Right forelimb (tissue), 1 donor: Measurements from ENCODE around the gene TCAIM.
"Not testable (repeated sequence)": the region's sequence is repeated elsewhere in the genome, so short reads cannot be mapped to it uniquely, and the experiment has no call there.

Source experiments
- DNase-seq: peaks from one replicate; pipeline ENCODE4 v3.0.0-alpha.2; 2018

Gene TCAIM

DNA sequence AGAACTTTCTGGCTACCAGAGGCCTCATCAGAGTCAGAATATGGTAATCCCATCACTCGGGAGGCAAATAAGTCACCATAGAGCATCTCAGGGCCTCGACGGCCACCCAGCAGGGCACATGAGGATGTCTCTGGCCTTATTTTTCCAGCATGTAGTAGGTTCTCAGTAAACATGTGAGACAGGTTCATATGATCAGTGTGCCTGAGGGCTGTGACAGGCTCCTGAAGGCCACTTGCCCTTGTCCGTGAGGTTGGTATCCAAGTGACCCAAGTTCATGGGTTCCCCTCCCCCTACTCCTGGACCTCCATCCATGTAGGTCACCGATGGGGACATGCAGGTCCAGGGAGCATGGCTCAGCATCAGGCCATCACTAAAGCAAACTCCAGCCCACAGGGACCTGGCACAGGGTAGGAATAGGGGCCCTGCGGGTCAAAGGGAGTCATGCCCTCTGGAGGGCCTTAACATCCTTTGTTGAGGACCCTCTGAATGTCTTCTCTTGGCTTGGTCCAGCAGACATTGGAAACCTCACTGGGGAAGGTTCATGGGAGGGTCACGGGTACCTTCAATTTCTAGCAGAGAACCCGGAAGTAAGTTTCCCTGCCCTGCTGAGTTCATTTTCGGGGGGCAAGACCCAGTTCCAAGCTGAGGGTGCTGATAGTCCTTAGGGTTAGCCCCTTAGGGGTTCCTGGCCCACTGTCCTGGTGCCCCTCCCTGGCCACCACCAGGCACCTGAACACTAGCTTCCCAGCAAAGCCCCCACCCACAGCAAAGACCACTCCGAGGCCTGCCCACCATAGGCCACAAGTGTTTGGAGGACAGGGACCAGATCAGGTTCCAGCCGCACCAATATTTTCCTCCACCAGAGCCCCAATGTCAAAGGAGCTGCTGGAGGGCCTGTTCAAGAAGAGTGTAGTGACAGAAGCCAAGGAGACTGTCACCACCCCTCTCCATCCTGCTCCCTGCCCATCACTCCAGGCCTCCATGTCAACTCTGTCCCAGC is 77.8 kb downstream of the TCAIM start:
- DNase-seq = no peak

DNA sequence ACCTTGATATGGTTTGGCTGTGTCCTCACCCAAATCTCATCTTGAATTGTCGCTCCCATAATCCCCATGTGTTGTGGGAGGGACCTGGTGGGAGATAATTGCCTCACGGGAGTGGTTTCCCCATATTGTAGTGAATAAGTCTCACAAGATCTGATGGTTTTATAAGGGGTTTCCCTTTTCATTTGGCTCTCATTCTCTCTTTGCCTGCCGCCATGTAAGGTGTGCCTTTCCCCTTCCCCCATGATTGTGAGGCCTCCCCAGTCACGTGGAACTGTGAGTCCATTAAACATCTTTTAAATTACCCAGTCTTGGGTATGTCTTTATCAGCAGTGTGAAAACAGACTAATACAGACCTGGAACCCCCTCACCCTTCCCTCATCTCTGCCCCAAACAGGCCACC is 79.6 kb downstream of the TCAIM start:
- DNase-seq = not testable (repeated sequence)

DNA sequence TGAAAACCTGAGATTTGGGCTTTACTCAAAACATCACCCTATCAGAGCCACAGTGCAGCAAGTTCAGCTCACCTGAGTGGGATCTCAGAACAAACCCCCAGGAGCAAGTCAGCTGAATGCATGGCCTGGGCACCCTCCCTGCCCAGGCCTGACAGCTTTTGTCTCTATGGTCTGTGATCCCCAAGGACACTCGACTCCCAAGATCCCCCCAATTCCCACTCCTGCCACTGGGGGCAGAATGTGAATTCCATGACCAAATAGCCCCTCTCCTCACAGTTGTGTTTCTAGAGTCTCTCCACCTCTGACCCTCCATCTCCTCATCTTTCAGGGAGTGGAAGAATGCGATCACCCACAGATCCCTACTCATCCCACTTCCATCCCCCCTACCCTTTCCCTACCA is 80.0 kb downstream of the TCAIM start:
- no peak for DNase-seq

DNA sequence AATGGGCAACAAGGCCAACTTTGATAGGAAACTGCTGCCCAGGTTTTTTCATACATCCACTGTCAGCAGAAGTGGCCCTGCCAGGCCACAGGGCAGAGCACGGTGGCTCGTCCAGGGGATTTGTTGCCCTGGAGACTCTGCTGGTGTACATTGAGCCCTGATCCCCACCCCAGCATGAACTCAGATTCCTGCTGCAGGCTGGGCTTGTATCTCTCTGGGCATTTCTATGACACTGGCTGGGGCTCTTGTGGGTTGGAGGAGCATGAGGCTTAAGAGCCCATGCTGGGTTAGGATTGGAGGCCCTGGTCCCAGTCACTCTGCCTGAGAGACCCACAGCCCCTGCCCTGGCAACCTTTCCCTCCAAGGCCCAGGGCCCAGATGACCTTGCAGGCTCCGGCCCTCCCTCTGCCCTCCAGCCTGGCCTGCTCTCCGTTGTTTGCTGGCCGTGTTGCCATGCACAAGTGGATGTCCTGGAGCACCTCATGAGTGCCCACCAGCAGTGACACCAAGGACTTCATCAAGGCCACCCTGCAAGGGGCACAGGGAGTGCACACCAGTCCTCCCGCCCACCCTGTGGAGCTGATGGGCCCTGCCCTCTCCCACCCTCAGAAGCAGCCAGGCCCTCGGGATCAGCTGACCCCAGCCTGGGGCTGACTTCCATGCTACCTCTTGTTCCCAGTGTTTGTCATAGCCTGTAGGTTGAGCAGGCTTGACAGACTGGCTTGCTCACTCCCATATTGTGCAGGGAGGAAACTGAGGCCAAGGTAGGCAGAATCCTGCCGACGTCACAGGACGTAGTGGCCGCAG is 80.8 kb downstream of the TCAIM start:
- DNase-seq = no peak

DNA sequence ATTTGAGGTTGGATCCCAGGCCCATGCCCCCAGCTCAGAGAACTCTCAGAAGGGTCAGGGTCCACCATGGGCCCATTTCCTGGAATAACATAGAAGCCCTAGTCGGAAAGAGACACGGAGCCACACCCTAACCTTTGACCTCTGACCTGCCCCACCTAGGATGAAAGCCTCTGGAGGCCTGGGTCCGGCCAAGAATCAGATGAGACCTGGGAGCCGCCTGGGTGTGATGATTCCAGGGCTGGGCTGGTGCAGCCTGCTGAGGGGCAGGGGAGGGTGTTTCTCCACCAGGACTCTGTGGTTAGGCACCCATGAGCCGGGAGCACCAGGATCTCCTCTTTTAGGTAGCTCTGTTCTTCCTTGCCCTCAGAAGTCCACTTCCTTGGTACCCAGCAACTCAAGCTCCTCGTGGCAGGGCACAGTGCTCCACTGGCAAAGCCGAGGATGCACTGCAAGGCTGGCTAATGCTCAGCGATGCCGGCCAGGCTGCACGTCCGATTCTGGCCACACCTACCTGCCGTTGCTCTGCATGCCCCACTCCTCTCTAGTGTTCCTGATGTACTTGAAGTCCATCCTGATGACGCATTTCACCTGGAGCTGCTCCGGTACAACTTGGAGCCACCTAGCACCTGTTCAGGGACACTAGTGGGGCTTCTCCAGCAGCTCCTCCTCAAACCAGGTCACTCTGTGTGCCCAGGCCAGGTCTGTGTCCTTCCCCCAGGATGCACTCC is 81.5 kb downstream of the TCAIM start:
- no peak for DNase-seq

DNA sequence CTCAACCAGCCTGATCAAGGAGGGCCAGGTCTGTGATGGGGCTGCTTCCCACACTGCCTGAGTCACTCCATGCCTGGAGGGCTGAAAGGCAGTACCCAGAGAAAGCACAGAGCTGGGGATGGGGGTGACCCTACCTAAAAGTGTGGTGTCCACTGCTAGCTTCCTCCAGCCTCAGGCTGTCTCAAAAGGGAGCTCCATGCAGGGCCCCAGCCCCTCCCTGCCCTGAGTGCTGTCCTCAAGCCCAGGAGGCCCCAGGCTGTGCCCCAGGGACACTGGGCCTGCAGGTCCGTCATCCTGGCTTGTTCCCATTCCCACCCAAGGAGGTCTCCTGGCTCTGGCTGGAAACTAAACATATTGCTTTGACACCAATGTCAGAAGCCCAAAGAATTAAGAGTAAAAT is 82.1 kb downstream of the TCAIM start:
- DNase-seq = no peak

DNA sequence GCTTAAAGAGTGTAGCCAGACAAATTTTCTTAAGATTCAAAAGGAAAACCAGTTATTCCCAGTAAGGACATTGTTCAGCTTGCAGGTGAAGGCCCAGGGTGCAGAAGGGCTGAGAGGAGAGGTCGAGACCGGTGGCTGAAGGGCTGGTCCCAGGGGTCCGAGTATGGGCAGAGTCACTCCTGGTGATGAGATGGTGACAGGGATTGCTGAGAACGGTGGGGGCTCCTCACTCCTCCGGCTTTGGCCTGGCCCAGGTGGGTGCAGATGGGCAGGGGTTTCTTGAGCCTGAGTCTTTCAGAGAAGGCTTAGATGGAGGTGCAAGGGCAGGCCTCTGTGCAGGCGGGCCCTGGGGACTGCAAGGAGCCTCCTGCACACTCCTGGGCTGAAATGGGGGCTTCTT is 82.7 kb downstream of the TCAIM start:
- DNase-seq = no peak

DNA sequence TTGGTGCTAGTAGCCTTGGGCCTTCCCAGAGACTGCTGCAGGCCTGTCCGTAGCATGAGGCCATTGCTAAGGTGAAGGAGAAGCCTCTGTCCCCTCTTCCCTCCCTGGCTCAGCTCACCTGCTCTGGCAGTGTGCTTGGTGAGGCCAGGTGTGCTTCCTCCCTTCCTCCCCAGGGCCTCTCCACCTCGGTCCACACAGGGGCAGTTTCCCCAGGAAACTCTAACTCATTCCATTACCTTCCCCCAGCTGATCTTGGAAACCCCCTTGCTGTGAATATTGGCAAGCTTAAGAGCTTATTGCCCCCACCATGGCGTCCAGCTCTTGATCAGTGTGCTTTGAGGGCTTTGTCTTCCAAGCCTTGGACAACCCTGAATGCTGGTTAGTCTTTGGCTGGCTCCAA is 86.2 kb downstream of the TCAIM start:
- no peak for DNase-seq

DNA sequence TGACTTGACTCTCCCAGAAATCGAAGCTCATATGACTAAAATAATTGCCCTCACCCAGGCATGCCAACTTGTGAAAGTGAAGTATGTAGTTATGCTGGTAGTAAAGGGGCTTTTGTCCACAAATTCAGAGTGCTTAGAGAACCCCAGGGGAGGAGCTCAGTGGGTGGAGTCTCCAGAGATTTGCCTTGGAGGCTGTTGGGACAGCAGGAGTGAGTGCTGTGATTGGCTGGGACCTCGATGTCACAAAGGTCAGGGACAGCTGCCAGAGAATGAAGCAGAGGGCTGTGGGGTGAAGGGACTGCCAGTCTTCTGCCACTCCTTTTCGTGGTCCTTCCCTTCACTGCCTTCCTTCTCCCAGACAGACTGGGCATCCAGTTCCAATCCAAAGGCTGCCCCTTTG is 89.1 kb downstream of the TCAIM start:
- no peak for DNase-seq

DNA sequence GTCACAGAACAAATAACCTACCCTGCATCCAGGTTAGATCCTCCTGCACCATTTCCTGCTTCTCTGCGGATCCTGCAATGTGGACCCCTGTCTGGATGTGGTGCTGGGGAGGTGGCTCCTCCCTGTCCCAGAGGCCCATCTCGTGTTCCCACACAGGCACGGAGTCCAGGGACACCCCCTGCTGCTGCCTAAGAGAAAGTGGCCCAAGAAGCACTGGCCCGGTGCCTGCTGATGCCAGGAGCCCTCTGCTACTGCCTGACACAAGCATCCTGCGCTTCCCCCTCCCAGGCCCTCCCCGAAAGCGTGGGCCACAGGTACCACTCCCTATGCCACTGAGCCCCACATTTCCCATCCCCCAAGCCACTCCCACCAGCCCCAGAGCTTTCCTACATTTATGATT is 90.3 kb downstream of the TCAIM start:
- no peak for DNase-seq

DNA sequence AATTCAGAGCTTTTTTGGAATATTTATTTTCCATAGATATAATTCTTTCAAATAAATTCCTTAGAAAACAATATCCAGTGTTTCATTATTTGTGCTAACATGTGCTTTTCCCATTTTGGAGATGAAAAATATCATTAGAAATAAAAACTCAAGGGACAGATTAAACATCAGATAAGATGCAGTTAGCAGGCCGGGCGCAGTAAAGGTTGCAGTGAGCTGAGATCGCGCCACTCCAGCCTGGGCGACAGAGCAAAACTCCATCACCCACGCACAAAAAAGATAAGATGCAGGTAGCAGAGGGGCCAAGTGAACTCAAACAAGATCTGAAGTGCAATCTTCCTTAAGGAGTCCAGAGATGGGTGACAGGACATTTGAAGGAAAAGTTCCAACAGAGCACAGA is 90.9 kb downstream of the TCAIM start:
- DNase-seq = no peak

DNA sequence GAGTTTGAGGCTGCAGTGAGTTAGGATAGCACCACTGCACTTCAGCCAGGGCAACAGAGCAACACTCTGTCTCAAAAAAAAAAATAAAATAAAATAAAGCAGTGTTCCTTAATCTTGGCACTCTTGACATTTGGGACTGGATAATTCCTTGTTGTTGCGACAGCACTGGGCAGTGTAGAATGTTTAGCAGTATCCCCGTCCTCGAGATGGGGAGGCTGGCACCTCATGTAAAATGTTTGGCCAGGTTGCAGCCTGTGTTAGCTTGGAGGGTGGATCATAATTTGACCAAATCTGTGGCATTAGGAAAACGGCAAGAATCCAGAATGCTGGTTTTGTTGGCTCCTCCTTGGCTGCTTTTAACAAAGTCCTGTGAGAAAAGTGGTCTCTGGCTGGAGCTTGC is 91.9 kb downstream of the TCAIM start:
- DNase-seq = no peak

DNA sequence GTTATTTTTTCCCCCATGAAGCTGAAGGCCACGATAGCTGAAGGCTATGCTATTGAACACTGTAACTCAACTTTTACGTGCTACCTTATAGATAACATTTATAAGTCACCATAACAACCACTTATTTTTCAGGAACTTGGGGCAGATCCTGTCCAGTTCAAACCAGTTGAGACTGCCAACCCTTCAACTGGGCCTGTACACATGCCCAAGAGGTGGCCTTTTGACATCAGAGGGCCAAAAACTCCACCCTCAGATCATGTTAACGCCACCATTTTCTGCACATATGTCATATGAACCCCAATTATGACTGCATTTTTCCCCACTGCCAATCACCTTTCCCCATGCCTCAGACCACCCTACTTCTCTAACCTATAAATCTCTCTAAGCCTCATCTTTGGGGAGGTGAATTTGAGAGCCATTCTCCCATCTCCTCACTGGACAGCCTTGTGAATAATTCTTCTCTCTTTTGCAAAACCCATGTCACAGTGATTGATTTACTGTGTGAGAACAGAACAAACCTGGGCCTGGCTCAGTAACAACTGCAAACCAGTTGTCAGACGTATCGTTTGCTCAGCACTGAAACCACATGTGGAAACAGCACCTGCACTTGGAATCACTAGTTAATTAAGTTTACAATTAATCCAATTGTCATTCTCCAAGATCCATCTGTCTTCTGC is 96.4 kb downstream of the TCAIM start:
- no peak for DNase-seq

DNA sequence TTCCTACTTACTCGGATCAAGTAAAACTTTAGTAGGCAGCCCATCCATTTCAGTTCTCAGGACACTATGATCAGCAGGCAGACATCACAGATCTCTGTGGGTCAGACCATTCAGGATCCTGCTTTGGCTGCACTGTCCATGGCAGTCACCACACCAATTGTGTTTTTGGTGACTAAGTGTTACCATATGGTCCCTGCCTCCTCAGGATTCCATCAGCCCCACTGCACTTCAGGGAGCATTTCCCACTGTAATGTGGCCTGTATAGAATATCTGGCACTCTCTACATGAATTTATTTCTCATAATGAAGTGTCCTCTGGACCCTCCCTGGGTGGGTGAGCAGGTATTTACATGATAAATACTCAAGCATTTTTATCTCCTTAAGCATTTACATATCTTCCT is 97.6 kb downstream of the TCAIM start:
- DNase-seq = no peak

DNA sequence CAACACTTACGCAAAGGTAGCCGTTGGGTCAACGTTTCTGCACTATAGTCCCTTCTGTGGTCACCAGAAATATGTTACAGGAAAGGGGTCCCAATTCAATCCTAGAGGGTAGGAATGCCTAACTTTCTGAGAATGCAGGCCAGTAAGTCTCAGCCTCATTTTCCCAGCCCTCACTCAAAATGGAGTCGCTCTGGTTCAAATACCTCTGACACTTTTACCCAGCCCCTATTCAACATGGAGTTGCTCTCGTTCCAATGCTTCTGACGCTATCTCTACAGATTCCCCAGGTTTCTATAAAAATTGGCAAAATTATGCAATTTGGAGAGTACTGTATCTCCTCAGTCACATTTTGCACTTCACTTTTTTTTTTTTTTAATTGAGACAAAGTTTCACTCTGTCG is 99.2 kb downstream of the TCAIM start:
- DNase-seq = no peak

DNA sequence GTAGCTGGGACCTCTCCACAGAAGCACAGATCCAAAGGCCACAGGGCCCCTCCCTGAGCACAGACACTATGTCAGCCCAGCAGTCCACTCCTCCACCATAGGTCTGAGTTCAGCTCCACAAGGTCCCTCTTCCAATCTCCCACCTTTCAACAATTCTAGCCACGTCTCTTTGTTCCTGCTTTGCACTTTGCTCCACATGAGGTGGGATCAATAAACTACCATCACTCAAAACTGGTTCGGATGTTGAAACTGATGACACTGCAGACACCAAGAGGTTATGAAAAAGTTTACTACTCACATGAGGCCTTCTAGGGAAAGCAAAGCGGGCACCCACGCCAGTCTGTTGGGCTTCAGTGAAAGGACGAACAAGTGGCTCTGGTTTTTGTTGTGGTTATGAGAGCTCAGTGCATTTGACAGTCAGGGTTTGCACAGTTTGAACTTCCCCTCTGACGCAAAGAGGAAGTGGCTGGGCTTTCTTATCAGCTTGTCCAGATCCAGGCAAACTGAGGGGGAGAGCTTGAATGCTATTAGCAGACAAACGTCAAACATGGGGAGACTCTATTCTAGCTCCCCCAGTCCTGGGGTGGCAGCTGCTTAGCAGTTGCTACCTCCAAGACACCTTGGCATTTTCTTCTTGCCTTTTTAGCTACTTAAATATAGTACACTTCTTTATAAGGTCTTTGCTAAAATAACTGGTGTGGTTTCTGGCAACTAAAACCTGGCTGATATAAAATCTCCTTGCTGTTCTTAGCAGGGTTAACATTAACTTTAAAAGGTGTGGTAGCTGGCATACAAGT is 101.1 kb downstream of the TCAIM start:
- DNase-seq = no peak

DNA sequence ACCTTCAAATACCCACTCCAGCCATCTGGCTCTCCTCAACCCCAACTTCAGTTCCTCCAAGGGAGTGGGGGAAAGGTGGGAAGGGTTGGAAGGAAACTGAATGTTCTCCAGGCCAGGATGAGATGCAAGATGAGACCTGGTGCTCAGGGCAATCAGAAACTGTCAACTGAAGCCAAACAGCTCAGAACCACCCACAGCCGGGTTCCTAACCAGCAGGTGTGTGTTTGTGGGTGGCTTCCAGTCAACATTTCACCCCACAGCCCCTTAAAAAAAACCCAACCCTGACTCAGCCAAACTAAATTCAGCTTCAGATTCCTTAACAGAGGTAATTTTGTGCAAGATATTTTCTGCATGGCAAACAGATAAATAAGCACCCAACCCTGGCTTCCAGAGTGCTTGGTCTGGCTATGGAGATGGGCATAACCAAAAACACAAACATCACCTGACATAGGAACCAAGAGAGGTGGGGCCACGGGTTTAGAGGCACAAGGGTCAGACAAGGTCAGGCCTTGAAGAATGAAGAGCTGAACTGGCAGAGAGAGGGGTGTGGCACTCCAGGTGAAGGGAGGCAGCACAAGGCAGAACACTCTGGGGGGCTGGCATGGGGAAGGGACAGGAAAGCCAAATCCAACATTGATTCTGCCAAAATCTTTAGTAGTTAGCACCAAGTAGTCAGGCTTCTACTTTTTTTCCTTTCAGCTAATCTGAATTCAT is 104.2 kb downstream of the TCAIM start:
- no peak for DNase-seq

DNA sequence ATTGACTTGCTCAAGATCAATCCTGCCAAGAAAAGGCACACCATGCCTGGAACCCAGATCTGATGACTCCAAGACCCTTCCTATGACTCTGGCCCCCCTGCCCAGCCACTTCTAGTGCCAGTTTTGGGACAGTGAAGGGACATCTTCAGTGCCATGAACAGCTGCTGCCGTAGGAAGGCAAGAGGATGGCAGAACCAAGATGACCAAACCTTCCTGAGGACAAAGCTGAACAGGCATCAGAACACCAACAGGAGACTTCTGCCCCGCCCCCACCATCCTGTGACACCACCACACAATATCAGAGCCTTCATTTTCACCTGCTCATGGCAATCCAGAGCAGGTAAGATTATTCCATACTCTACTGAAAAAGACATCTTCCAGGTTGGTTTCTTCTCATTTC is 105.9 kb downstream of the TCAIM start:
- DNase-seq = no peak

DNA sequence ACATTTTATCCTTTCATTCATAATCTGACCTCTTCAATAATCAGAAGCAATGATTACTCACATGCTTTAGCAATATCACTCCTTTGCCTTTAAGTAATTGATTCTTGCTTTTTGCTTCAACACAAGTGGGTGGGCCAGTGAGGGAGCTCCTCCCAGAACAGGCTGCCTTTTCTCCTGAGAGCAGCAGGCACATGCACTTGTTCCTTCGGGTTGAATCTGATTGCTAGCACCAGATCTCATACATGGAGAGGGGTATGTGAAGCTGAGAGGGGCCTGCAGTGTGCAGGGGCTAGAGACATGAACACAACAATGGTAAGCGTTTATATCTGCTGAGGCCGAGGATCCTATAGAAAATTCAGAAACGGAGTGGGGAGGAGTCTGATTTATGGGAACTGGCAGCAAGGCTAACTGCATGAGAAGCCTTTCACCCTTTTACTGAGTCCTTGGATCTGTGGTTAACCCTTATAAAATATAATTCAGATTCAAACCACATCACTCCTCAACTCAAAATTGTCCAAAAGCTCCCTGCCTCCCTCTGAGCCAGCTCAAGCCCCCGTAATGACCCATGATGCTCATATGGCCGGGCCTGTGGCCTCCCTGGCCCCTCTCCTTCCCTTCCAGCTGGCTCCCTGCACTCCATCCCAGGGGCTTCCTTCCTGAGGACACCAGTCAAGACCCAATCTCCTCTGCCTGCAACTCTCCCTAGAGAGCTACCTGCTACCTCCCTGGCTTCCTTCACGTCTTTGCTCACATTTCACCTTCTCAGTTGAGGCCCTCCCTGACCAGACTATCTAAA is 106.5 kb downstream of the TCAIM start:
- DNase-seq = no peak

DNA sequence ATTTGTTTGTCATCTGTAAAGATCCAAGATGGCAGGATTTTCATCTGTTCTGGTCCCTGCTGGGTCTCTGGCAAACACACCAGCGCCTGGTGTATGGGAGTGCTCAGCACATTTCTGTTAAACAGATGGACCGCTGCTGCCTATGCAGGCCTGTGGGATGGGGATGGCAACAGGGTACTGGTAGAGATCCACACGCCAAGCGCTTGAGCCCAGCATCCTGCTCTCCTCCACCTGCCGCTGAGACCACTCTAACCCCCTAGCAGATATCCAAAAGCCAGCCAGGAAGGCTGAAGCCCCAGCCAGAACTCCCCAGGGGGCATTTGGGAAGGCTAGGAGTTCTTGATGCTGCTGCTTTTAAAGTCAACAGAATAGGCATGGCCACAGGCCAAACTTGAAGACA is 107.2 kb downstream of the TCAIM start:
- no peak for DNase-seq
